ENCODE measurements around the gene ELP6.

ELP6 gene

GRCh38 chr3:47513125-47513929 is at the start of gene ELP6:
TSS of gene ELP6 (minus strand) at chr3:47513712. CDS start at chr3:47513590, 122 bp downstream.
- peak within 1 kb of the TSS; percentile 96 for H3K27ac ChIP-seq
- DNase-seq (ENCODE audit: low read depth, low spot score), result peak; percentile 77

GRCh38 chr3:47556351-47556750 is 42.8 kb upstream of the ELP6 start:
- no peak overlapping the region for H3K27ac ChIP-seq
- DNase-seq (ENCODE audit: low read depth, low spot score), result no peak

GRCh38 chr3:47554335-47554734 is 40.8 kb upstream of the ELP6 start:
- no peak for DNase-seq (ENCODE audit: low read depth, low spot score)
- H3K27ac ChIP-seq, result no peak overlapping the region

GRCh38 chr3:47553407-47553806 is 39.9 kb upstream of the ELP6 start:
- DNase-seq (ENCODE audit: low read depth, low spot score), result no peak
- no peak overlapping the region for H3K27ac ChIP-seq

GRCh38 chr3:47542471-47543173 is 29.1 kb upstream of the ELP6 start:
- H3K27ac ChIP-seq, result no peak overlapping the region
- DNase-seq (ENCODE audit: low read depth, low spot score), result no peak

GRCh38 chr3:47541583-47542108 is 28.1 kb upstream of the ELP6 start:
- no peak overlapping the region for H3K27ac ChIP-seq
- DNase-seq (ENCODE audit: low read depth, low spot score), result no peak

GRCh38 chr3:47540281-47540680 is 26.8 kb upstream of the ELP6 start:
- DNase-seq (ENCODE audit: low read depth, low spot score), result no peak

GRCh38 chr3:47536967-47537366 is 23.5 kb upstream of the ELP6 start:
- H3K27ac ChIP-seq, result no peak overlapping the region

More at GRCh38 chr3:47540281-47540680, 26.8 kb upstream of the ELP6 start:
- no peak overlapping the region for H3K27ac ChIP-seq

GRCh38 chr3:47536221-47536891 is 22.8 kb upstream of the ELP6 start:
- no peak for DNase-seq (ENCODE audit: low read depth, low spot score)
- H3K27ac ChIP-seq, result no peak overlapping the region

More at GRCh38 chr3:47536967-47537366, 23.5 kb upstream of the ELP6 start:
- DNase-seq (ENCODE audit: low read depth, low spot score), result no peak

GRCh38 chr3:47533996-47534454 is 20.5 kb upstream of the ELP6 start:
- H3K27ac ChIP-seq, result peak overlapping the region; percentile 68

GRCh38 chr3:47533481-47533880 is 20.0 kb upstream of the ELP6 start:
- H3K27ac ChIP-seq, result peak overlapping the region; percentile 68
- peak; percentile 70 for DNase-seq (ENCODE audit: low read depth, low spot score)

More at GRCh38 chr3:47533996-47534454, 20.5 kb upstream of the ELP6 start:
- no peak for DNase-seq (ENCODE audit: low read depth, low spot score)

GRCh38 chr3:47527952-47528725 is 14.6 kb upstream of the ELP6 start:
- peak overlapping the region; percentile 63 for H3K27ac ChIP-seq
- no peak for DNase-seq (ENCODE audit: low read depth, low spot score)

- H3K27ac ChIP-seq, result no peak overlapping the region
- DNase-seq (ENCODE audit: low read depth, low spot score), result no peak
Measured at GRCh38 chr3:47525617-47526016, 12.1 kb upstream of the ELP6 start.

- H3K27ac ChIP-seq, result no peak overlapping the region
- DNase-seq (ENCODE audit: low read depth, low spot score), result no peak
Measured at GRCh38 chr3:47523310-47524073, 10.0 kb upstream of the ELP6 start.

GRCh38 chr3:47522082-47522987 is 8.8 kb upstream of the ELP6 start:
- DNase-seq (ENCODE audit: low read depth, low spot score), result peak; percentile 46
- H3K27ac ChIP-seq, result no peak overlapping the region

- H3K27ac ChIP-seq, result no peak overlapping the region
- no peak for DNase-seq (ENCODE audit: low read depth, low spot score)
Measured at GRCh38 chr3:47520756-47521155, 7.2 kb upstream of the ELP6 start.

GRCh38 chr3:47517937-47518336 is 4.4 kb upstream of the ELP6 start:
- DNase-seq (ENCODE audit: low read depth, low spot score), result no peak
- H3K27ac ChIP-seq, result no peak overlapping the region

- DNase-seq (ENCODE audit: low read depth, low spot score), result no peak
- H3K27ac ChIP-seq, result no peak overlapping the region
Measured at GRCh38 chr3:47515864-47516319, 2.4 kb upstream of the ELP6 start.
